HuH-7 (cell line): ENCODE data around the gene COL28A1.
A peak's percentile ranks its signal among the peaks of the same experiment; 100 is the strongest.

Experiments used
- DNase-seq: peaks from one replicate; pipeline ENCODE4 v3.0.0; 2011; ENCODE audit warnings: low spot score

The COL28A1 gene

GRCh38 chr7:7330997-7331396 lies 204.7 kb downstream of the COL28A1 start:
- peak; percentile 19 for DNase-seq

DNA sequence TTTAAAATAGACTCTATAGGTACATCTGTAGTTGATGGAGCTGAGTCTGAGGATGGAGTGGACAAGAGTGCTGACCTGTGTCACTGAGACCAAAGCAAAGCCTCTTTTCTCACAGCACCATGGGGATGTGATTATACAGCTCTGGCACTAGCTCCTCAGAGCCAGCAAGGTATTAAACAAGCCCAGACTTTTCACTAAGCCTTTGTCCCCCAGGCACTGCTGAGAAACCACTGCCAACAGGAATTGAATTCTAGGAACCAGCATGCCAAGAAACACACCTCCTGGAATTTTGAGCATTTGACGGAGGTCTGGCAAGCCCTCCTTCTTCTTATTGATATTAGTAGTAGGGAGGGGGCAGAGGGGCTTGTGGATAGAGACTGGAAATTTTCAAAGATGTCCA lies 206.3 kb downstream of the COL28A1 start:
- no peak for DNase-seq

GRCh38 chr7:7327423-7327822 lies 208.2 kb downstream of the COL28A1 start:
- no peak for DNase-seq

DNA sequence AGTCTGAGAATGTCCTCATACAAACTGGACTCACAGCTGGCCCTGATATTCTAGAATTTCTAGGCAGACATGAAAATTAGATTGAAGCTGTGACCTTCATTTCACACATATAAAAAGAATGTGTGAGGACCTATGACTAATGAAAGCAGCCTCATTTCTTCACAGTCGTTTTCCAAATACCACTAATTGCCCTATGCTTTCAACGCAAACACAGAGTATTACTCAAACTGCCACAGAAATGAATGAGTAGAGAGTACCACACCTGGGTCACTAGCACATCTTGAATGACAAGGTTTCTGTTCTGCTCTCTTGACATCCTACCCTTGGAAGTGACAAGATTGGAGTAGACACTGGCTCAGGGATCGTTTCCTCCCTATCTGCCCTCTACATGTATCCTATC lies 211.0 kb downstream of the COL28A1 start:
- DNase-seq = no peak

DNA sequence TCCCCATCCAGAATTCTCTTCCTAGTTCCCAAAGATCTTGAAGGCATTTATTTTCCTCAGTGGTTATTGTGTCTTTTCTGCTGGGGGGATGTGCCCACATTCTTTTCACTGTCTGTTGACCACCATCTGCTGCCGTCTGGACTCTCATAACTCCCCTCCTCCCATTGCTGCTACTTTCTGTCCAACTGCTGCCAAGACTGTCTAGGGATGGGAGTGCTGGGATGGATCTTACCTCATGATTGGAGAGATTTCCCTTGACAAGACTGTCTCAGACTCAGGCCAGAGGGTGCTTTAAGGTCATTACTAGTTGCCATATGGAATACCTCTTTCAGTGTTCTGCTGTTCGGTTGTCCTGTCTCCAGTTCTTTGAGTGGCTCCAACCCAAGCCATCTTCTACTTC lies 211.8 kb downstream of the COL28A1 start:
- no peak for DNase-seq

GRCh38 chr7:7323352-7323751 lies 212.3 kb downstream of the COL28A1 start:
- DNase-seq = no peak

DNA sequence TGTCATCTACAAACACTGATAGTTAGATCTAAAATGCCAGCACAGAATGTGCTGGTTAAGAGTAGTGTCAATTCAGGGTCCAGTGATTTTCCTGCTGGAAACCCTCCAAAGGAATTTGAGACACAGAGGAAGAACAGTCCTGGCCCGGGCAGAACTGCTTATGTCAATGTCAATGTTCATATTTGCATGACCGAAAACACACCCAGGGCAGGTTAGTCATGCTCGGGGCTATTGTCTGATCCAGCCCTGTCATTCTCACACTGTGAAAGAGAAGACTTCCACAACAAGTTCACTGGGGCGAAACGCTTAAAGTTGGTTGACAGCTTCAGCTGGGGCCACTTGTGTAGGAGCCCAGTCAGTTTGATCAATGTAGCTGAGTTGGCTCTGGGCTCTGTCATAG lies 214.0 kb downstream of the COL28A1 start:
- DNase-seq = no peak

DNA sequence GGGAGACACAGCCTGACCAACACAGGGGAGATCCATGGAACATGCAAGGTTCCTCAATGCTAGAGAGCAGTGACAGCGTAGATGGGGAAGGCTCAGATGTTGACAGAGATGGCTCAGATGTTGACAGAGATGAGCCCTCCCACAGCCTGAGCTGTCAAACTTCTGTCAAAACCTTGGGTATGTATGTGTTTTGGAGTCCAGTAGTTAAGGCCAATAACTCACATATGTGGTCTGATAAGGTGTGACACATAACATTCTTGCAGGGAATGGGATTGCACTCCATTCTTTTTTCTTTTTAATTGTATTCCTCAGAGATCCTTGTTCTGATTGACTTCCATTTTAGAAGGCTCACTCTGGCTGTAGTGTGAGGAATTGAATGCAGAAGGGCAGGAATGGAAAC lies 217.1 kb downstream of the COL28A1 start:
- DNase-seq = no peak

DNA sequence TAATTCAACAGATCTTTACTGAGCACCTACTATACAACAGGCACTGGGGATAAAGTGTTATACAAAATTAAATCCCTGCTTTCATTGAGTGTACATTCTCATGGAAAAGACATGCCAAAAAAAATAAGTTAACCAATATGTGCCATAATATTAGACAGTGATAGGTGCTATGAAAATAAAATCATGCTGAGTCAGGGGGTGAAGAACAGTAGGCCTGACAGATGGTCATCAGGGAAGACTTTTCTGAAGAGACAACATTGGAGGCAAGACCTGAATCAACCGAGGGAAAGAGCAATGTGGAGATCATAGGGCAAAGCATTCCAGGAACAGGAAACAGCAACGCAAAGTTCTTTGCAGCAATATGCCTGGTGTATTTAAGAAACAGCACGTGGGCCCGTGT lies 217.8 kb downstream of the COL28A1 start:
- no peak for DNase-seq

GRCh38 chr7:7315851-7316250 lies 219.8 kb downstream of the COL28A1 start:
- DNase-seq = no peak

DNA sequence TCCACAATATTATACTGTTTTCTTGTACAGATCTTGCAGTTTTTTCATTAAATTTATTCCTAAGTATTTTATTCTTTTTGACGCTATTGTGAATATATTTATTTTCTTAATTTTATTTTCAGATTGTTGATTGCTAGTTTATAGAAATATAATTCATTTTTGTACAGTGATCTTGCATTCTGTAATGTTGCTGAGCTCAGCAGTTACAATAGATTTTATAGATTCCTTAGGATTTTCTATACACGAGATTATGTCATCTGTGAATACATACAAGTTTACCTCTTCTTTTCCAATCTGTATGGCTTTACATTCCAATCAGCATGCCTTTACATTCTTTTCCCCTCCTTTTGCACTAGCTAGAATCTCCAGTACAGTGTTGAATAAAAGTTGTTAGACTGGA lies 223.3 kb downstream of the COL28A1 start:
- no peak for DNase-seq

DNA sequence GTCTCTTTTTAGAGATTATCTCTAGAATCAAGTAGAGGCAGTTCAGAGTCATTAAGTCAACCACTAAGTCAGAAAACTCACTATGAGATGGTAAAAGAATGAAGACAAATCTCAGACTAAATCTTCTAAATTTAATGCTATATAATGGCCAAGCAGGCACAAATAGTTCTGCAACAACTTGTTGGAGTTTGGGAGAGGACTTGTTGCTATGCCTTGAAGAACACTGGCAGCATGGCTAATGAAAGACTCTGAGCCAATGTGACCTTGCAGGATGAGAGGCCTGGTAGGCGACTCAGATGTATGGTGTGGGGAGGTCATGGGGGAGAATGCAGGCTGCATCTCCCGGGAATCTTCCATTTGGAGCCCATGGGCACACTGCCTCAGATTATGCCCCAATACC lies 224.7 kb downstream of the COL28A1 start:
- no peak for DNase-seq

DNA sequence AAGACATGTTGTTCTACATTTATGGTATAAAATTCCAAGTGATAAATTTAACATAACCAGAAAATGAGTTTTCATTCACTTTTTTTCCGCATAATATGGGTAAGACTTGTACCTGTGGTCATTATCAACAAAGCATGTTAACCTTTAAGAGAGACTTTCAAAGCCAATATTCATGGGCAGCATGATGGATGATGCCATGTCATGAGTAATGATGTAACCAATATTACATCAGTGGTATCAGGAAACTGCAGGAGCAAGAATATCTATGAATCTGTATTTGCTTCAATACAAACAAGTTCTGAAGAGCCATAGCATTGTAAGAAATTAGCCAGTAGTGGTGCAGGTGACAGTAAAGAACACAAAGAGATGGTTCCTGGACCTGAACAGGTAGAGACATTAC lies 226.5 kb downstream of the COL28A1 start:
- DNase-seq = no peak
